CD14-positive monocyte (primary cell): ENCODE data around the gene CYB5RL. TPM values are rescaled to one million over a fixed set of nuclear protein-coding genes. Genes with fewer than 3 reads are reported as not detected.

ENCODE experiments used
- DNase-seq, 3 donors: peaks; one replicate each; pipeline ENCODE4 v3.0.0-alpha.2; 2011 to 2022
- H2AFZ ChIP-seq: 2 replicates; pipeline ENCODE4 v1.6.0; 2012; ENCODE audit warnings: mild to moderate bottlenecking, low read depth, low read length, inconsistent platforms; ENCODE audit not compliant: insufficient read depth, poor library complexity, severe bottlenecking
- H3K27ac ChIP-seq, 2 donors: 1 replicate in 1 of 2; 2 replicates in 1 of 2; pipeline ENCODE4 v1.5.1; 2012 to 2013; ENCODE audit warnings: low read length in 2 of 2, control low read depth in 1 of 2, inconsistent platforms in 1 of 2, low read depth in 1 of 2, mild to moderate bottlenecking in 1 of 2
- H3K27me3 ChIP-seq, 2 donors: one replicate each; pipeline versions ENCODE4 v1.6.0 to v1.6.1; 2011 to 2013; ENCODE audit warnings: low read length in 2 of 2; ENCODE audit not compliant: control insufficient read depth in 2 of 2, insufficient read depth in 2 of 2
- H3K36me3 ChIP-seq, 2 donors: replicated peaks in 1 of 2; 1 replicate in 1 of 2; 2 replicates in 1 of 2; pipeline versions ENCODE4 v1.5.1 to v1.6.1; 2012 to 2013; ENCODE audit warnings: low read length in 2 of 2, control low read depth in 1 of 2, inconsistent platforms in 1 of 2, mild to moderate bottlenecking in 1 of 2; ENCODE audit not compliant: insufficient read depth in 2 of 2, control insufficient read depth in 1 of 2
- H3K4me1 ChIP-seq, 2 donors: 1 replicate in 1 of 2; 2 replicates in 1 of 2; pipeline versions ENCODE4 v1.5.1 to v1.6.1; 2012 to 2013; ENCODE audit warnings: low read length in 2 of 2, control low read depth in 1 of 2, inconsistent platforms in 1 of 2, mild to moderate bottlenecking in 1 of 2, moderate library complexity in 1 of 2; ENCODE audit not compliant: insufficient read depth in 2 of 2, control insufficient read depth in 1 of 2
- H3K4me2 ChIP-seq: replicated peaks from 2 replicates; pipeline ENCODE3; 2012; ENCODE audit warnings: low read length, moderate library complexity, mild to moderate bottlenecking; ENCODE audit not compliant: poor library complexity, severe bottlenecking; ENCODE audit errors: extremely low read depth
- H3K4me3 ChIP-seq, 3 experiments: fragments of 200-600 bp in 1 of 3; sonication (generic) in 1 of 3; replicated peaks in 1 of 3; 1 replicate in 2 of 3; 2 replicates in 1 of 3; pipeline ENCODE4 v1.5.1; 2011 to 2013; ENCODE audit warnings: low read length in 3 of 3, mild to moderate bottlenecking in 3 of 3, control low read depth in 2 of 3, low read depth in 2 of 3, inconsistent platforms in 1 of 3, moderate library complexity in 1 of 3
- H3K79me2 ChIP-seq: 2 replicates; pipeline ENCODE4 v1.6.0; 2012; ENCODE audit warnings: mild to moderate bottlenecking, control low read depth, inconsistent platforms, low read length, moderate library complexity; ENCODE audit not compliant: insufficient read depth
- H3K9ac ChIP-seq: 2 replicates; pipeline ENCODE4 v1.6.0; 2017; ENCODE audit warnings: low read length, mild to moderate bottlenecking; ENCODE audit not compliant: insufficient read depth, poor library complexity, severe bottlenecking
- H3K9me3 ChIP-seq, 2 donors: replicated peaks in 1 of 2; 1 replicate in 1 of 2; 2 replicates in 1 of 2; pipeline versions ENCODE4 v1.5.1 to v1.6.1; 2012 to 2013; ENCODE audit warnings: low read length in 2 of 2, control low read depth in 1 of 2; ENCODE audit not compliant: control insufficient read depth in 1 of 2, insufficient read depth in 1 of 2
- H4K20me1 ChIP-seq: 2 replicates; pipeline ENCODE4 v1.6.0; 2012; ENCODE audit warnings: mild to moderate bottlenecking, low read length, control low read depth, moderate library complexity; ENCODE audit not compliant: insufficient read depth
- H3K27ac Mint-ChIP-seq, 7 donors: one replicate each; pipeline ENCODE4 v1.8.0; 2020; ENCODE audit warnings: mild to moderate bottlenecking in 7 of 7, mixed read lengths in 7 of 7, moderate library complexity in 6 of 7, inconsistent platforms in 2 of 7
- H3K27me3 Mint-ChIP-seq, 3 donors: one replicate each; pipeline ENCODE4 v1.8.0; 2021 to 2022; ENCODE audit warnings: low read depth in 3 of 3, mild to moderate bottlenecking in 3 of 3, mixed read lengths in 3 of 3, moderate library complexity in 3 of 3, inconsistent platforms in 1 of 3
- H3K36me3 Mint-ChIP-seq, 2 donors: one replicate each; pipeline ENCODE4 v1.8.0; 2020; ENCODE audit warnings: mixed read lengths in 2 of 2, inconsistent platforms in 1 of 2, mild to moderate bottlenecking in 1 of 2
- H3K4me1 Mint-ChIP-seq: one replicate; pipeline ENCODE4 v1.8.0; 2020; ENCODE audit warnings: mild to moderate bottlenecking, mixed read lengths
- H3K4me3 Mint-ChIP-seq, 2 donors: one replicate each; pipeline ENCODE4 v1.8.0; 2020; ENCODE audit warnings: mild to moderate bottlenecking in 2 of 2, mixed read lengths in 2 of 2, moderate library complexity in 1 of 2
- H3K9me3 Mint-ChIP-seq, 7 donors: one replicate each; pipeline ENCODE4 v1.8.0; 2020 to 2022; ENCODE audit warnings: mixed read lengths in 7 of 7, mild to moderate bottlenecking in 6 of 7, moderate library complexity in 6 of 7, inconsistent platforms in 2 of 7
- CTCF ChIP-seq: fragments of 200-600 bp; IDR thresholded peaks from one replicate; pipeline ENCODE4 v1.8.0; 2022; ENCODE audit warnings: antibody characterized with exemption, mild to moderate bottlenecking
- WGBS: methylation state at CpG from one replicate; pipeline ENCODE4 v1.1.5; 2013; ENCODE audit warnings: missing lambda C conversion rate; ENCODE audit not compliant: insufficient coverage; 5-methylcytosine and 5-hydroxymethylcytosine counted together
- intact Hi-C, 2 donors: fragments of 100-400 bp; cut with micrococcal nuclease; formaldehyde crosslinking; loops; one replicate each; pipeline versions ENCODE4 v1.15.0 to v1.15.1; 2023
- polyA plus RNA-seq, 3 donors: library from polyadenylated mRNA; depleted of rRNA in 1 of 3; unstranded in 2 of 3; stranded (reverse) in 1 of 3; fragments of 300-500 nt in 2 of 3; fragments of >200 nt in 1 of 3; fragmentation: Illumina TruSeq in 2 of 3; gene quantifications; 1 replicate in 2 of 3; 2 replicates in 1 of 3; pipeline ENCODE4 v1.2.3, GENCODE V29; 2012 to 2021

Gene CYB5RL
- polyA plus RNA-seq, 3 donors: 0.76 to 3.9 (median 1.5) TPM

GRCh38 chr1:54169068-54169467, 30.8 kb downstream of the CYB5RL start:
- Histone ChIP-seq H3K9ac (no peak overlapping the region), H3K27me3 (no peaks in the 10 kb centered on the region), H4K20me1 (no peaks in the 10 kb centered on the region), H3K4me2 (no peak overlapping the region), H3K36me3 (peaks cover under 1 to 8% of the 10 kb centered on the region in 2 donors), H2AFZ (no peak overlapping the region), H3K27ac (no peak overlapping the region), H3K79me2 (no peaks in the 10 kb centered on the region), H3K9me3 (no peaks in the 10 kb centered on the region), H3K4me1 (no peaks in the 10 kb centered on the region), H3K4me3 (no peak overlapping the region)
- 63% methylated on average over 1 of the region's 3 CpGs for WGBS
- intact Hi-C loops: no loop called here
- Mint-ChIP-seq H3K9me3 (no peaks in the 10 kb centered on the region), H3K36me3 (peaks cover 0 to 3% of the 10 kb centered on the region in 2 donors), H3K4me3 (no peak overlapping the region), H3K4me1 (peaks cover 4% of the 10 kb centered on the region), H3K27ac (no peak overlapping the region), H3K27me3 (no peaks in the 10 kb centered on the region)
- no peak for TF ChIP-seq CTCF
- DNase-seq: no peak

- Histone ChIP-seq H3K9me3 (no peaks in the 10 kb centered on the region), H4K20me1 (no peaks in the 10 kb centered on the region), H3K27me3 (no peaks in the 10 kb centered on the region), H3K36me3 (peaks cover 0 to under 1% of the 10 kb centered on the region in 2 donors), H3K4me1 (no peaks in the 10 kb centered on the region), H3K9ac (no peak overlapping the region), H3K27ac (no peak overlapping the region), H2AFZ (no peak overlapping the region), H3K4me2 (no peak overlapping the region), H3K79me2 (no peaks in the 10 kb centered on the region), H3K4me3 (no peak overlapping the region)
- TF ChIP-seq CTCF: no peak
- 90% methylated on average over 8 of the region's 8 CpGs for WGBS
- DNase-seq: no peak
- Mint-ChIP-seq H3K9me3 (no peaks in the 10 kb centered on the region), H3K36me3 (peaks cover 0 to 3% of the 10 kb centered on the region in 2 donors), H3K4me3 (no peak overlapping the region), H3K27me3 (no peaks in the 10 kb centered on the region), H3K27ac (no peak overlapping the region), H3K4me1 (peaks cover 4% of the 10 kb centered on the region)
- intact Hi-C loops: no loop called here
Measured at GRCh38 chr1:54168206-54168965, 31.4 kb downstream of the CYB5RL start.
